Calu3 (cell line): ENCODE results near the gene EPHB2. TPM values are rescaled to one million over a fixed set of nuclear protein-coding genes. Genes with fewer than 3 reads are reported as not detected.

Experiments
- BruUV-seq: library from RNA; stranded (reverse); fragments of 400-500 nt; replicated peaks from 2 replicates; lab custom pipeline; 2021; lab: Mats Ljungman, UMichigan
- CTCF ChIA-PET: fragments of 300-600 bp; sonication (Branson Sonifier 250); formaldehyde crosslinking; loops from one replicate; lab custom pipeline; 2022; ENCODE audit warnings: antibody characterized with exemption; lab: Charles Lee
- DNase-seq: peaks from one replicate; pipeline ENCODE4 v3.0.0; 2022
- H3K27ac Mint-ChIP-seq: one replicate; pipeline ENCODE4 v1.8.0; 2022; ENCODE audit warnings: mixed read lengths; ENCODE audit not compliant: unreplicated experiment
- H3K27me3 Mint-ChIP-seq: one replicate; pipeline ENCODE4 v1.8.0; 2022; ENCODE audit warnings: mixed read lengths; ENCODE audit not compliant: unreplicated experiment
- H3K36me3 Mint-ChIP-seq: one replicate; pipeline ENCODE4 v1.8.0; 2022; ENCODE audit warnings: mild to moderate bottlenecking, moderate library complexity, mixed read lengths; ENCODE audit not compliant: insufficient read depth, unreplicated experiment
- H3K4me1 Mint-ChIP-seq: one replicate; pipeline ENCODE4 v1.8.0; 2022; ENCODE audit warnings: mild to moderate bottlenecking, low read depth, mixed read lengths; ENCODE audit not compliant: unreplicated experiment
- H3K4me3 Mint-ChIP-seq: one replicate; pipeline ENCODE4 v1.8.0; 2022; ENCODE audit warnings: mild to moderate bottlenecking, low read depth, moderate library complexity, mixed read lengths; ENCODE audit not compliant: unreplicated experiment
- H3K9me3 Mint-ChIP-seq: one replicate; pipeline ENCODE4 v1.8.0; 2022; ENCODE audit warnings: low read depth, mixed read lengths; ENCODE audit not compliant: unreplicated experiment
- intact Hi-C: fragments of 100-400 bp; cut with micrococcal nuclease; formaldehyde crosslinking; loops from one replicate; pipeline ENCODE4 v1.10.0; 2022; ENCODE audit not compliant: unreplicated experiment
- total RNA-seq: library from RNA; stranded (reverse); gene quantifications from 2 replicates; pipeline ENCODE4 v1.2.3, GENCODE V29; 2022
- TF ChIP-seq, protein P1 (sequence below): fragments of 200-600 bp; IDR thresholded peaks from one replicate; pipeline ENCODE4 v1.8.0; 2022; ENCODE audit warnings: antibody characterized with exemption; ENCODE audit not compliant: unreplicated experiment

EPHB2 gene
- total RNA-seq, 1 experiment from 2014 or later = 19.3 TPM

GRCh38 chr1:22850281-22850680, 139.6 kb downstream of the EPHB2 start:
- Mint-ChIP-seq H3K4me3 (no peak overlapping the region), H3K27ac (no peak overlapping the region), H3K9me3 (no peaks in the 10 kb centered on the region), H3K36me3 (no peaks in the 10 kb centered on the region), H3K27me3 (no peaks in the 10 kb centered on the region), H3K4me1 (peaks cover 9% of the 10 kb centered on the region)
- DNase-seq = no peak
- CTCF ChIA-PET = interaction anchor here (0.8 kb wide), 1 partner anchor 11 kb away, joined by 3 read pairs; no protein-coding TSS in a partner anchor
- TF ChIP-seq, protein P1, sequence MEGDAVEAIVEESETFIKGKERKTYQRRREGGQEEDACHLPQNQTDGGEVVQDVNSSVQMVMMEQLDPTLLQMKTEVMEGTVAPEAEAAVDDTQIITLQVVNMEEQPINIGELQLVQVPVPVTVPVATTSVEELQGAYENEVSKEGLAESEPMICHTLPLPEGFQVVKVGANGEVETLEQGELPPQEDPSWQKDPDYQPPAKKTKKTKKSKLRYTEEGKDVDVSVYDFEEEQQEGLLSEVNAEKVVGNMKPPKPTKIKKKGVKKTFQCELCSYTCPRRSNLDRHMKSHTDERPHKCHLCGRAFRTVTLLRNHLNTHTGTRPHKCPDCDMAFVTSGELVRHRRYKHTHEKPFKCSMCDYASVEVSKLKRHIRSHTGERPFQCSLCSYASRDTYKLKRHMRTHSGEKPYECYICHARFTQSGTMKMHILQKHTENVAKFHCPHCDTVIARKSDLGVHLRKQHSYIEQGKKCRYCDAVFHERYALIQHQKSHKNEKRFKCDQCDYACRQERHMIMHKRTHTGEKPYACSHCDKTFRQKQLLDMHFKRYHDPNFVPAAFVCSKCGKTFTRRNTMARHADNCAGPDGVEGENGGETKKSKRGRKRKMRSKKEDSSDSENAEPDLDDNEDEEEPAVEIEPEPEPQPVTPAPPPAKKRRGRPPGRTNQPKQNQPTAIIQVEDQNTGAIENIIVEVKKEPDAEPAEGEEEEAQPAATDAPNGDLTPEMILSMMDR = no peak
- intact Hi-C loops = no loop called here
- BruUV-seq = no TSS peak

GRCh38 chr1:22850681-22851080, 140.0 kb downstream of the EPHB2 start:
- Mint-ChIP-seq H3K4me1 (peaks cover 9% of the 10 kb centered on the region), H3K36me3 (no peaks in the 10 kb centered on the region), H3K9me3 (no peaks in the 10 kb centered on the region), H3K4me3 (no peak overlapping the region), H3K27ac (no peak overlapping the region), H3K27me3 (no peaks in the 10 kb centered on the region)
- CTCF ChIA-PET = interaction anchor here (0.8 kb wide), 1 partner anchor 11 kb away, joined by 3 read pairs; no protein-coding TSS in a partner anchor
- intact Hi-C loops = no loop called here
- TF ChIP-seq, protein P1 = no peak
- no TSS peak for BruUV-seq
- DNase-seq = no peak

- no peak overlapping the region for H3K27ac Mint-ChIP-seq
- H3K9me3 Mint-ChIP-seq = no peaks in the 10 kb centered on the region
- no peaks in the 10 kb centered on the region for H3K36me3 Mint-ChIP-seq
- CTCF ChIA-PET = interaction anchor here (0.5 kb wide), 1 partner anchor 633 kb away, joined by 4 read pairs; no protein-coding TSS in a partner anchor
- BruUV-seq = no TSS peak
- intact Hi-C loops = no loop called here
- H3K4me3 Mint-ChIP-seq = no peak overlapping the region
- DNase-seq = no peak
- TF ChIP-seq, protein P1 = no peak
- no peaks in the 10 kb centered on the region for H3K27me3 Mint-ChIP-seq
- peaks cover 9% of the 10 kb centered on the region for H3K4me1 Mint-ChIP-seq
Observed at GRCh38 chr1:22851517-22851916, 140.9 kb downstream of the EPHB2 start.

- no peak overlapping the region for H3K27ac Mint-ChIP-seq
- no peak for DNase-seq
- H3K9me3 Mint-ChIP-seq = no peaks in the 10 kb centered on the region
- peaks cover 9% of the 10 kb centered on the region for H3K4me1 Mint-ChIP-seq
- TF ChIP-seq, protein P1 = no peak
- intact Hi-C loops = no loop called here
- no peaks in the 10 kb centered on the region for H3K36me3 Mint-ChIP-seq
- H3K4me3 Mint-ChIP-seq = no peak overlapping the region
- CTCF ChIA-PET = interaction anchor here (0.5 kb wide), 1 partner anchor 632 kb away, joined by 4 read pairs; no protein-coding TSS in a partner anchor
- BruUV-seq = no TSS peak
- H3K27me3 Mint-ChIP-seq = no peaks in the 10 kb centered on the region
Observed at GRCh38 chr1:22852144-22852655, 141.6 kb downstream of the EPHB2 start.
